ENCODE results near the gene PIK3C2A. TPM values are rescaled to one million over a fixed set of nuclear protein-coding genes. Genes with fewer than 3 reads are reported as not detected.

The PIK3C2A gene
- polyA plus RNA-seq, 1 of the 3 experiments (the other 2 are of a cell fraction), result 9.3 TPM

DNA sequence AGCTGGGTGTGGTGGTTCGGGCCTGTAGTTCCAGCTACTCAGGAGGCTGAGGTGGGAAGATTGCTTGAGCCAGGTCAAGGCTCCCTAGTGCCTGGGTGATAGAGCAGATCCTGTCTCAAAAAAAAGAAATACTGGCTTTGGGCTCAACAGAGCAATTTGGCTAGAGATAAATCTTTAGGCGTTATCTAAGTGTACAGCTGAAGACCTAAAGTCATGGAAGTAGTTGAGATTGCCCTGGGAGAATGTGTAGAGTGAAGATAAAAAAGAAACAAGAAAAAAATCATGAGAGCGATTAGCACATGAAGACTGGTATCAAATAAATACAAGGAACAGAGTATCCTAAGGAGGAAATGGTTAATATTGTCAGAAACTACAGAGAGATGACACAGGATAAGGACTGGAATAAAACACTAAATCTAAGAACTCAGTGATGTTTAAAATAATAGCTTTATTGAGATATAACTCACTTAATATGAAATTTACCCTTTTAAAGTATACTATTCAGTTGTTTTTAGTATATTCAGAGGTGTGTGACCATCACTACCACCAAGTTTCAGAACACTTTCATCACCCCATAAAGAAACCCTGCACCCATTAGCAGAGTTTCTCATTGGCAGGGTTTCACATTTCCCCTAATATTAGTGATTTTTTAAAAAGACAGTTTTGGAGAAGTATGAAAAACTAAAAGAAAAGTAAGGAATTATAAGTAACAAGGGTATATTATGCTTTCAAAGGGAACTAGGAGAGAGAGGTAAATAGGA is 20.7 kb downstream of the PIK3C2A start:
- Histone ChIP-seq H3K9ac (no peak overlapping the region), H3F3A (replicated peaks; ENCODE audit: insufficient read depth) (no peaks in the 10 kb centered on the region), H3K27me3 (ENCODE audit: insufficient read depth) (no peaks in the 10 kb centered on the region), H3K4me1 (ENCODE audit: control insufficient read depth in 1 of 2, insufficient read depth in 2 of 2, low read depth in 1 of 2, low read length in 1 of 2) (no peaks in the 10 kb centered on the region), H3K4me3 (ENCODE audit: low read depth in 2 of 2, low read length in 1 of 2) (no peak overlapping the region), H3K9me3 (no peaks in the 10 kb centered on the region), H3K36me3 (replicated peaks in 1 of 2; ENCODE audit: control insufficient read depth in 1 of 2, insufficient read depth in 2 of 2, low read length in 1 of 2) (peaks cover 0 to 6% of the 10 kb centered on the region in 2 experiments), H3K9me2 (no peaks in the 10 kb centered on the region), H4K20me1 (ENCODE audit: insufficient read depth) (no peaks in the 10 kb centered on the region), H2AFZ (ENCODE audit: low read depth) (no peak overlapping the region), H3K4me2 (no peak overlapping the region), H3K79me2 (ENCODE audit: insufficient read depth) (peaks cover 67% of the 10 kb centered on the region; the same call in 1 of the 2 replicates), H3K27ac (ENCODE audit: low read depth in 2 of 2, low read length in 1 of 2) (no peak overlapping the region)
- no peak for TF ChIP-seq CHD2 (IDR thresholded peaks at IDR 0.05; ENCODE audit: low read length, partially characterized antibody)
- TF ChIP-seq MEF2A (IDR thresholded peaks at IDR 0.05; ENCODE audit: borderline replicate concordance, low read depth), result no peak
- TF ChIP-seq RXRA (IDR thresholded peaks at IDR 0.05; ENCODE audit: borderline replicate concordance, low read depth), result no peak
- TF ChIP-seq, protein P1, sequence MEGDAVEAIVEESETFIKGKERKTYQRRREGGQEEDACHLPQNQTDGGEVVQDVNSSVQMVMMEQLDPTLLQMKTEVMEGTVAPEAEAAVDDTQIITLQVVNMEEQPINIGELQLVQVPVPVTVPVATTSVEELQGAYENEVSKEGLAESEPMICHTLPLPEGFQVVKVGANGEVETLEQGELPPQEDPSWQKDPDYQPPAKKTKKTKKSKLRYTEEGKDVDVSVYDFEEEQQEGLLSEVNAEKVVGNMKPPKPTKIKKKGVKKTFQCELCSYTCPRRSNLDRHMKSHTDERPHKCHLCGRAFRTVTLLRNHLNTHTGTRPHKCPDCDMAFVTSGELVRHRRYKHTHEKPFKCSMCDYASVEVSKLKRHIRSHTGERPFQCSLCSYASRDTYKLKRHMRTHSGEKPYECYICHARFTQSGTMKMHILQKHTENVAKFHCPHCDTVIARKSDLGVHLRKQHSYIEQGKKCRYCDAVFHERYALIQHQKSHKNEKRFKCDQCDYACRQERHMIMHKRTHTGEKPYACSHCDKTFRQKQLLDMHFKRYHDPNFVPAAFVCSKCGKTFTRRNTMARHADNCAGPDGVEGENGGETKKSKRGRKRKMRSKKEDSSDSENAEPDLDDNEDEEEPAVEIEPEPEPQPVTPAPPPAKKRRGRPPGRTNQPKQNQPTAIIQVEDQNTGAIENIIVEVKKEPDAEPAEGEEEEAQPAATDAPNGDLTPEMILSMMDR (IDR thresholded peaks at IDR 0.05), result no peak
- TF ChIP-seq, protein P2, sequence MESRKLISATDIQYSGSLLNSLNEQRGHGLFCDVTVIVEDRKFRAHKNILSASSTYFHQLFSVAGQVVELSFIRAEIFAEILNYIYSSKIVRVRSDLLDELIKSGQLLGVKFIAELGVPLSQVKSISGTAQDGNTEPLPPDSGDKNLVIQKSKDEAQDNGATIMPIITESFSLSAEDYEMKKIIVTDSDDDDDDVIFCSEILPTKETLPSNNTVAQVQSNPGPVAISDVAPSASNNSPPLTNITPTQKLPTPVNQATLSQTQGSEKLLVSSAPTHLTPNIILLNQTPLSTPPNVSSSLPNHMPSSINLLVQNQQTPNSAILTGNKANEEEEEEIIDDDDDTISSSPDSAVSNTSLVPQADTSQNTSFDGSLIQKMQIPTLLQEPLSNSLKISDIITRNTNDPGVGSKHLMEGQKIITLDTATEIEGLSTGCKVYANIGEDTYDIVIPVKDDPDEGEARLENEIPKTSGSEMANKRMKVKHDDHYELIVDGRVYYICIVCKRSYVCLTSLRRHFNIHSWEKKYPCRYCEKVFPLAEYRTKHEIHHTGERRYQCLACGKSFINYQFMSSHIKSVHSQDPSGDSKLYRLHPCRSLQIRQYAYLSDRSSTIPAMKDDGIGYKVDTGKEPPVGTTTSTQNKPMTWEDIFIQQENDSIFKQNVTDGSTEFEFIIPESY (IDR thresholded peaks at IDR 0.05; ENCODE audit: borderline replicate concordance, low read depth), result no peak
- TF ChIP-seq GATA2 (CRISPR knock-in tag; IDR thresholded peaks at IDR 0.05), result no peak
- TF ChIP-seq FOXJ3 (CRISPR knock-in tag; IDR thresholded peaks at IDR 0.05), result no peak
- TF ChIP-seq TCF12 (IDR thresholded peaks at IDR 0.05), result no peak
- TF ChIP-seq GABPA (IDR thresholded peaks at IDR 0.05; ENCODE audit: low read depth), result no peak
- TF ChIP-seq NFIC (IDR thresholded peaks at IDR 0.05; ENCODE audit: borderline replicate concordance), result no peak
- TF ChIP-seq, protein P3, sequence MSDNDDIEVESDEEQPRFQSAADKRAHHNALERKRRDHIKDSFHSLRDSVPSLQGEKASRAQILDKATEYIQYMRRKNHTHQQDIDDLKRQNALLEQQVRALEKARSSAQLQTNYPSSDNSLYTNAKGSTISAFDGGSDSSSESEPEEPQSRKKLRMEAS (IDR thresholded peaks at IDR 0.05; ENCODE audit: low read depth), result no peak
- TF ChIP-seq JUND (IDR thresholded peaks at IDR 0.05), result no peak
- TF ChIP-seq, protein P4, sequence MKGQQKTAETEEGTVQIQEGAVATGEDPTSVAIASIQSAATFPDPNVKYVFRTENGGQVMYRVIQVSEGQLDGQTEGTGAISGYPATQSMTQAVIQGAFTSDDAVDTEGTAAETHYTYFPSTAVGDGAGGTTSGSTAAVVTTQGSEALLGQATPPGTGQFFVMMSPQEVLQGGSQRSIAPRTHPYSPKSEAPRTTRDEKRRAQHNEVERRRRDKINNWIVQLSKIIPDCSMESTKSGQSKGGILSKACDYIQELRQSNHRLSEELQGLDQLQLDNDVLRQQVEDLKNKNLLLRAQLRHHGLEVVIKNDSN (IDR thresholded peaks at IDR 0.05; ENCODE audit: borderline replicate concordance, low read depth), result no peak
- 92% methylated on average over 3 of the region's 3 CpGs for WGBS (ENCODE audit: low lambda C conversion rate)
- no peak for DNase-seq
- CTCF ChIA-PET, result interaction anchor here (0.6 to 1.1 kb wide), 2 partner anchors 252 to 286 kb away, joined by 3 read pairs; no protein-coding TSS in a partner anchor
- POLR2A ChIA-PET, result no interaction called here
